Epithelial cell of esophagus (primary cell): ENCODE measurements around the gene CLIC5.

Experiments used
- DNase-seq: peaks from one replicate; pipeline ENCODE4 v3.0.0; 2010; ENCODE audit warnings: low read depth
- H3K4me3 ChIP-seq: 2 replicates; pipeline ENCODE4 v1.5.1; 2011; ENCODE audit warnings: mild to moderate bottlenecking, low read length, control low read depth
- CTCF ChIP-seq: IDR thresholded peaks from 2 replicates; pipeline ENCODE4 v1.5.1; 2011; ENCODE audit warnings: low read depth, mild to moderate bottlenecking, low read length, control low read depth, inconsistent platforms; ENCODE audit not compliant: insufficient read depth; ENCODE audit errors: missing control alignments

The CLIC5 gene

GRCh38 chr6:45924763-45925342 is 90.8 kb downstream of the CLIC5 start:
- H3K4me3 ChIP-seq, result no peak overlapping the region
- no peak for TF ChIP-seq CTCF
- DNase-seq, result no peak

GRCh38 chr6:45923831-45924391 is 91.7 kb downstream of the CLIC5 start:
- peak; percentile 90 for DNase-seq
- TF ChIP-seq CTCF, result no peak
- no peak overlapping the region for H3K4me3 ChIP-seq

- TF ChIP-seq CTCF, result peak; percentile 94
- H3K4me3 ChIP-seq, result no peak overlapping the region
- peak; percentile 78 for DNase-seq
Observed at GRCh38 chr6:45922728-45923351, 92.8 kb downstream of the CLIC5 start.

- DNase-seq, result no peak
Observed at GRCh38 chr6:45921691-45922281, 93.9 kb downstream of the CLIC5 start.

GRCh38 chr6:45920819-45921511 is 94.7 kb downstream of the CLIC5 start:
- DNase-seq, result no peak
- H3K4me3 ChIP-seq, result no peak overlapping the region
- TF ChIP-seq CTCF, result no peak

More at GRCh38 chr6:45921691-45922281, 93.9 kb downstream of the CLIC5 start:
- H3K4me3 ChIP-seq, result no peak overlapping the region
- no peak for TF ChIP-seq CTCF

- no peak for TF ChIP-seq CTCF
- H3K4me3 ChIP-seq, result no peak overlapping the region
- no peak for DNase-seq
Observed at GRCh38 chr6:45917439-45917838, 98.2 kb downstream of the CLIC5 start.
